K562 (cell line): ENCODE data around the gene TOR1AIP2. TPM values are rescaled to one million over a fixed set of nuclear protein-coding genes. Genes with fewer than 3 reads are reported as not detected.

Experiments
- BRD9 ChIP-seq: fragments of 450-650 bp; IDR thresholded peaks from 2 replicates; pipeline ENCODE4 v1.6.1; 2018; ENCODE audit warnings: low read depth; ENCODE audit not compliant: partially characterized antibody
- CTBP1 ChIP-seq: fragments of 450-650 bp; IDR thresholded peaks from 2 replicates; pipeline ENCODE4 v1.6.1; 2016; ENCODE audit warnings: borderline replicate concordance
- GABPB2 ChIP-seq: fragments of 250-450 bp; sonication (Bioruptor Pico); conservative IDR thresholded peaks from 2 replicates; pipeline ENCODE4 v1.5.1; 2021; ENCODE audit warnings: mild to moderate bottlenecking
- GATA2 ChIP-seq: sonication (generic); formaldehyde crosslinking; IDR thresholded peaks from 2 replicates; pipeline ENCODE4 v1.4.0; 2020; ENCODE audit warnings: mild to moderate bottlenecking, missing genetic modification reagents
- KLF6 ChIP-seq: fragments of 250-450 bp; sonication (Bioruptor Pico); IDR thresholded peaks from 2 replicates; pipeline ENCODE4 v1.4.0; 2020; ENCODE audit warnings: mild to moderate bottlenecking, moderate library complexity, borderline replicate concordance
- NRF1 ChIP-seq, 2 experiments: fragments of 450-650 bp; IDR thresholded peaks in 1 of 2; conservative IDR thresholded peaks in 1 of 2; 2 replicates each; pipeline ENCODE4 v1.6.1; 2014; ENCODE audit warnings: mild to moderate bottlenecking in 2 of 2
- SMAD3 ChIP-seq: fragments of 450-650 bp; formaldehyde crosslinking; conservative IDR thresholded peaks from 2 replicates; pipeline ENCODE4 v1.4.0; 2020; ENCODE audit warnings: mild to moderate bottlenecking
- TCF3 ChIP-seq: sonication (generic); formaldehyde crosslinking; IDR thresholded peaks from 2 replicates; pipeline ENCODE4 v1.4.0; 2020; ENCODE audit warnings: mild to moderate bottlenecking, missing genetic modification reagents
- ZNF146 ChIP-seq: IDR thresholded peaks from one replicate; pipeline ENCODE4 v1.6.1; 2018; ENCODE audit warnings: missing compliant biosample characterization; ENCODE audit not compliant: unreplicated experiment
- polyA plus RNA-seq, 8 experiments: library from polyadenylated mRNA; depleted of rRNA in 4 of 8; stranded (reverse) in 5 of 8; unstranded in 3 of 8; fragments of >200 nt; fragmentation: Nextera tagmentation in 2 of 8; fragmentation: Illumina TruSeq in 1 of 8; extraction: Ambion mirVana in 2 of 8; extraction: Trizol in 1 of 8; gene quantifications; 2 replicates each; pipeline versions ENCODE4 v1.2.1 to v1.2.3, GENCODE V29; 2011 to 2014; ENCODE audit warnings: inconsistent platforms in 1 of 8, missing spikeins in 1 of 8
- total RNA-seq, 7 experiments: library from RNA; depleted of rRNA in 6 of 7; stranded (reverse); fragments of >200 nt in 6 of 7; fragmentation: Illumina TruSeq in 2 of 7; extraction: Trizol in 2 of 7; gene quantifications; 2 replicates each; pipeline versions ENCODE4 v1.2.1 to v1.2.3, GENCODE V29; 2011 to 2021; ENCODE audit warnings: low replicate concordance in 1 of 7
- TF ChIP-seq, protein P1 (sequence below): sonication (generic); formaldehyde crosslinking; IDR thresholded peaks from 2 replicates; pipeline ENCODE4 v1.8.0; 2022; ENCODE audit warnings: mild to moderate bottlenecking, missing genetic modification reagents
- TF ChIP-seq, protein P2 (sequence below): fragments of 250-450 bp; sonication (Bioruptor Pico); IDR thresholded peaks from 2 replicates; pipeline ENCODE4 v1.5.0; 2021
- TF ChIP-seq, protein P3 (sequence below): fragments of 200-800 bp; sonication (Bioruptor generic); IDR thresholded peaks from 2 replicates; pipeline ENCODE4 v1.6.1; 2017; ENCODE audit warnings: missing genetic modification characterization, missing compliant biosample characterization
- TF ChIP-seq, protein P4 (sequence below): fragments of 450-650 bp; IDR thresholded peaks from 2 replicates; pipeline ENCODE4 v1.6.1; 2018; ENCODE audit warnings: mild to moderate bottlenecking, low read depth; ENCODE audit not compliant: partially characterized antibody
- TF ChIP-seq, protein P5 (sequence below): fragments of 450-650 bp; conservative IDR thresholded peaks from 2 replicates; pipeline ENCODE4 v1.6.1; 2016; ENCODE audit warnings: missing genetic modification characterization, low read depth, mild to moderate bottlenecking, control low read depth, missing compliant biosample characterization
- TF ChIP-seq, protein P6 (sequence below): fragments of 450-650 bp; IDR thresholded peaks from one replicate; pipeline ENCODE4 v1.6.1; 2018; ENCODE audit warnings: mild to moderate bottlenecking, moderate library complexity; ENCODE audit not compliant: partially characterized antibody

TOR1AIP2 gene
- total and polyA plus RNA-seq, 9 of the 15 experiments (the other 6 are each of a cell fraction or from before 2014, with no cell fraction given) = 16.7 to 122 (median 41.4) TPM

DNA sequence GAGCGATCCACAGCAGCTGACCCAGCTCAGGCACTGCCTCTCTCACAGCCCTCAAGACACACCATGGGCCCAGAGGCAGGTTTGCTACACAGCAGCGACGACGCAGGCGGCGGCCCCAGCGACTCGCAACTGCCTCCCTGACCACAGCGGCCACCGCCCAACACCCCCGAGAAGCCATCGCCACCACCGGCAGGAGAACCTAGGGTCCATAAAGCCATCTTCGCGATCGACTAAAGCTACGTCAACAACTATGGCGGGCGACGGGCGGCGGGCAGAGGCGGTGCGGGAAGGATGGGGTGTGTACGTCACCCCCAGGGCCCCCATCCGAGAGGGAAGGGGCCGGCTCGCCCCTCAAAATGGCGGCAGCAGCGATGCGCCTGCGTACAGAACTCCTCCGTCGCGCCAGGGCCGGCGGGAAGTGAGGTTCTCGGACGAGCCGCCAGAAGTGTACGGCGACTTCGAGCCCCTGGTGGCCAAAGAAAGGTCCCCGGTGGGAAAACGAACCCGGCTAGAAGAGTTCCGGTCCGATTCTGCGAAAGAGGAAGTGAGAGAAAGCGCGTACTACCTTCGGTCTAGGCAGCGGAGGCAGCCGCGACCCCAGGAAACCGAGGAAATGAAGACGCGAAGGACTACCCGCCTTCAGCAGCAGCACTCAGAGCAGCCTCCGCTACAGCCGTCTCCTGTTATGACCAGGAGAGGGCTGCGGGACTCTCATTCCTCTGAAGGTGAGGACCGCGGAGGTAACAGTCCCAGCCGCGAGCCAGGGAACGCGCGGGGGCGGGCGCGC, 4.8 kb upstream of the TOR1AIP2 start, which contains the start of gene TOR1AIP1 (continued):
- TF ChIP-seq, protein P1, sequence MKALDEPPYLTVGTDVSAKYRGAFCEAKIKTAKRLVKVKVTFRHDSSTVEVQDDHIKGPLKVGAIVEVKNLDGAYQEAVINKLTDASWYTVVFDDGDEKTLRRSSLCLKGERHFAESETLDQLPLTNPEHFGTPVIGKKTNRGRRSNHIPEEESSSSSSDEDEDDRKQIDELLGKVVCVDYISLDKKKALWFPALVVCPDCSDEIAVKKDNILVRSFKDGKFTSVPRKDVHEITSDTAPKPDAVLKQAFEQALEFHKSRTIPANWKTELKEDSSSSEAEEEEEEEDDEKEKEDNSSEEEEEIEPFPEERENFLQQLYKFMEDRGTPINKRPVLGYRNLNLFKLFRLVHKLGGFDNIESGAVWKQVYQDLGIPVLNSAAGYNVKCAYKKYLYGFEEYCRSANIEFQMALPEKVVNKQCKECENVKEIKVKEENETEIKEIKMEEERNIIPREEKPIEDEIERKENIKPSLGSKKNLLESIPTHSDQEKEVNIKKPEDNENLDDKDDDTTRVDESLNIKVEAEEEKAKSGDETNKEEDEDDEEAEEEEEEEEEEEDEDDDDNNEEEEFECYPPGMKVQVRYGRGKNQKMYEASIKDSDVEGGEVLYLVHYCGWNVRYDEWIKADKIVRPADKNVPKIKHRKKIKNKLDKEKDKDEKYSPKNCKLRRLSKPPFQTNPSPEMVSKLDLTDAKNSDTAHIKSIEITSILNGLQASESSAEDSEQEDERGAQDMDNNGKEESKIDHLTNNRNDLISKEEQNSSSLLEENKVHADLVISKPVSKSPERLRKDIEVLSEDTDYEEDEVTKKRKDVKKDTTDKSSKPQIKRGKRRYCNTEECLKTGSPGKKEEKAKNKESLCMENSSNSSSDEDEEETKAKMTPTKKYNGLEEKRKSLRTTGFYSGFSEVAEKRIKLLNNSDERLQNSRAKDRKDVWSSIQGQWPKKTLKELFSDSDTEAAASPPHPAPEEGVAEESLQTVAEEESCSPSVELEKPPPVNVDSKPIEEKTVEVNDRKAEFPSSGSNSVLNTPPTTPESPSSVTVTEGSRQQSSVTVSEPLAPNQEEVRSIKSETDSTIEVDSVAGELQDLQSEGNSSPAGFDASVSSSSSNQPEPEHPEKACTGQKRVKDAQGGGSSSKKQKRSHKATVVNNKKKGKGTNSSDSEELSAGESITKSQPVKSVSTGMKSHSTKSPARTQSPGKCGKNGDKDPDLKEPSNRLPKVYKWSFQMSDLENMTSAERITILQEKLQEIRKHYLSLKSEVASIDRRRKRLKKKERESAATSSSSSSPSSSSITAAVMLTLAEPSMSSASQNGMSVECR (CRISPR knock-in tag) = peak; percentile 92
- TF ChIP-seq, protein P2, sequence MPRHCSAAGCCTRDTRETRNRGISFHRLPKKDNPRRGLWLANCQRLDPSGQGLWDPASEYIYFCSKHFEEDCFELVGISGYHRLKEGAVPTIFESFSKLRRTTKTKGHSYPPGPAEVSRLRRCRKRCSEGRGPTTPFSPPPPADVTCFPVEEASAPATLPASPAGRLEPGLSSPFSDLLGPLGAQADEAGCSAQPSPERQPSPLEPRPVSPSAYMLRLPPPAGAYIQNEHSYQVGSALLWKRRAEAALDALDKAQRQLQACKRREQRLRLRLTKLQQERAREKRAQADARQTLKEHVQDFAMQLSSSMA (CRISPR knock-in tag) = peak; percentile 97
- TF ChIP-seq GABPB2 (peak; percentile 61), ZNF146 (CRISPR knock-in tag) (no peak), CTBP1 (peak; percentile 94), NRF1 (conservative IDR thresholded peaks at IDR 0.05 in 1 of 2, IDR thresholded peaks at IDR 0.05 in 1 of 2) (peak; percentile 98 to 99), SMAD3 (peak; percentile 93), GATA2 (CRISPR knock-in tag) (0 out of 2 replicates have a peak, but pooled peaks have one; percentile 24), KLF6 (CRISPR knock-in tag) (peak; percentile 89), BRD9 (peak; percentile 60), TCF3 (CRISPR knock-in tag) (peak; percentile 47)
- TF ChIP-seq, protein P3, sequence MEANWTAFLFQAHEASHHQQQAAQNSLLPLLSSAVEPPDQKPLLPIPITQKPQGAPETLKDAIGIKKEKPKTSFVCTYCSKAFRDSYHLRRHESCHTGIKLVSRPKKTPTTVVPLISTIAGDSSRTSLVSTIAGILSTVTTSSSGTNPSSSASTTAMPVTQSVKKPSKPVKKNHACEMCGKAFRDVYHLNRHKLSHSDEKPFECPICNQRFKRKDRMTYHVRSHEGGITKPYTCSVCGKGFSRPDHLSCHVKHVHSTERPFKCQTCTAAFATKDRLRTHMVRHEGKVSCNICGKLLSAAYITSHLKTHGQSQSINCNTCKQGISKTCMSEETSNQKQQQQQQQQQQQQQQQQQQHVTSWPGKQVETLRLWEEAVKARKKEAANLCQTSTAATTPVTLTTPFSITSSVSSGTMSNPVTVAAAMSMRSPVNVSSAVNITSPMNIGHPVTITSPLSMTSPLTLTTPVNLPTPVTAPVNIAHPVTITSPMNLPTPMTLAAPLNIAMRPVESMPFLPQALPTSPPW = peak; percentile 97
- TF ChIP-seq, protein P4, sequence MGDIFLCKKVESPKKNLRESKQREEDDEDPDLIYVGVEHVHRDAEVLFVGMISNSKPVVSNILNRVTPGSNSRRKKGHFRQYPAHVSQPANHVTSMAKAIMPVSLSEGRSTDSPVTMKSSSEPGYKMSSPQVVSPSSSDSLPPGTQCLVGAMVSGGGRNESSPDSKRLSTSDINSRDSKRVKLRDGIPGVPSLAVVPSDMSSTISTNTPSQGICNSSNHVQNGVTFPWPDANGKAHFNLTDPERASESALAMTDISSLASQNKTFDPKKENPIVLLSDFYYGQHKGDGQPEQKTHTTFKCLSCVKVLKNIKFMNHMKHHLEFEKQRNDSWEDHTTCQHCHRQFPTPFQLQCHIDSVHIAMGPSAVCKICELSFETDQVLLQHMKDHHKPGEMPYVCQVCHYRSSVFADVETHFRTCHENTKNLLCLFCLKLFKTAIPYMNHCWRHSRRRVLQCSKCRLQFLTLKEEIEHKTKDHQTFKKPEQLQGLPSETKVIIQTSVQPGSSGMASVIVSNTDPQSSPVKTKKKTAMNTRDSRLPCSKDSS = no peak
- TF ChIP-seq, protein P5, sequence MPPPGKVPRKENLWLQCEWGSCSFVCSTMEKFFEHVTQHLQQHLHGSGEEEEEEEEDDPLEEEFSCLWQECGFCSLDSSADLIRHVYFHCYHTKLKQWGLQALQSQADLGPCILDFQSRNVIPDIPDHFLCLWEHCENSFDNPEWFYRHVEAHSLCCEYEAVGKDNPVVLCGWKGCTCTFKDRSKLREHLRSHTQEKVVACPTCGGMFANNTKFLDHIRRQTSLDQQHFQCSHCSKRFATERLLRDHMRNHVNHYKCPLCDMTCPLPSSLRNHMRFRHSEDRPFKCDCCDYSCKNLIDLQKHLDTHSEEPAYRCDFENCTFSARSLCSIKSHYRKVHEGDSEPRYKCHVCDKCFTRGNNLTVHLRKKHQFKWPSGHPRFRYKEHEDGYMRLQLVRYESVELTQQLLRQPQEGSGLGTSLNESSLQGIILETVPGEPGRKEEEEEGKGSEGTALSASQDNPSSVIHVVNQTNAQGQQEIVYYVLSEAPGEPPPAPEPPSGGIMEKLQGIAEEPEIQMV (tag) = peak; percentile 85
- TF ChIP-seq, protein P6, sequence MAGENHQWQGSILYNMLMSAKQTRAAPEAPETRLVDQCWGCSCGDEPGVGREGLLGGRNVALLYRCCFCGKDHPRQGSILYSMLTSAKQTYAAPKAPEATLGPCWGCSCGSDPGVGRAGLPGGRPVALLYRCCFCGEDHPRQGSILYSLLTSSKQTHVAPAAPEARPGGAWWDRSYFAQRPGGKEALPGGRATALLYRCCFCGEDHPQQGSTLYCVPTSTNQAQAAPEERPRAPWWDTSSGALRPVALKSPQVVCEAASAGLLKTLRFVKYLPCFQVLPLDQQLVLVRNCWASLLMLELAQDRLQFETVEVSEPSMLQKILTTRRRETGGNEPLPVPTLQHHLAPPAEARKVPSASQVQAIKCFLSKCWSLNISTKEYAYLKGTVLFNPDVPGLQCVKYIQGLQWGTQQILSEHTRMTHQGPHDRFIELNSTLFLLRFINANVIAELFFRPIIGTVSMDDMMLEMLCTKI = no peak
